Adipocyte (in vitro differentiated cells): Measurements from ENCODE around the gene GTPBP6.
A peak's percentile ranks its signal among the peaks of the same experiment; 100 is the strongest.

Source experiments
- DNase-seq: peaks from one replicate; pipeline ENCODE4 v3.0.0-alpha.2; 2015; ENCODE audit warnings: low read depth
- H3K27me3 ChIP-seq: replicated peaks from 2 replicates; pipeline ENCODE4 v1.7.0; 2013; ENCODE audit warnings: mild to moderate bottlenecking, low read length, moderate library complexity; ENCODE audit not compliant: control insufficient read depth, insufficient read depth
- H3K36me3 ChIP-seq: 2 replicates; pipeline ENCODE4 v1.7.0; 2013; ENCODE audit warnings: low read length, mild to moderate bottlenecking, moderate library complexity; ENCODE audit not compliant: control insufficient read depth, insufficient read depth, severe bottlenecking
- H3K4me1 ChIP-seq: 2 replicates; pipeline ENCODE4 v1.7.0; 2013; ENCODE audit warnings: mild to moderate bottlenecking, low read length, moderate library complexity; ENCODE audit not compliant: control insufficient read depth, insufficient read depth
- H3K4me3 ChIP-seq: 2 replicates; pipeline ENCODE4 v1.7.0; 2013; ENCODE audit warnings: mild to moderate bottlenecking, low read length, moderate library complexity
- H3K9ac ChIP-seq: 2 replicates; pipeline ENCODE4 v1.7.0; 2013; ENCODE audit warnings: mild to moderate bottlenecking, low read length, moderate library complexity
- H3K9me3 ChIP-seq: 2 replicates; pipeline ENCODE4 v1.7.0; 2013; ENCODE audit warnings: mild to moderate bottlenecking, low read length, moderate library complexity; ENCODE audit not compliant: control insufficient read depth

GTPBP6 gene

GRCh38 chrX:320126-320783, 1.7 kb upstream of the GTPBP6 start:
- peak; percentile 43 for DNase-seq
- Histone ChIP-seq H3K4me3 (peak overlapping the region; percentile 93), H3K27me3 (peaks cover 2% of the 10 kb centered on the region), H3K36me3 (peaks cover 3% of the 10 kb centered on the region), H3K4me1 (peaks cover 6% of the 10 kb centered on the region), H3K9ac (peak overlapping the region; percentile 95), H3K9me3 (no peaks in the 10 kb centered on the region)

GRCh38 chrX:319579-320125, 1.1 kb upstream of the GTPBP6 start:
- peak overlapping the region; percentile 95 for H3K9ac ChIP-seq
- H3K4me3 ChIP-seq = peak overlapping the region; percentile 93
- H3K4me1 ChIP-seq = peaks cover 6% of the 10 kb centered on the region
- H3K9me3 ChIP-seq = no peaks in the 10 kb centered on the region
- peaks cover 9% of the 10 kb centered on the region for H3K36me3 ChIP-seq
- H3K27me3 ChIP-seq = peaks cover 2% of the 10 kb centered on the region
- peak; percentile 16 for DNase-seq

GRCh38 chrX:318068-318738, 393 bp downstream of the GTPBP6 start:
- H3K4me3 ChIP-seq = peak overlapping the region; percentile 84
- peaks cover 19% of the 10 kb centered on the region for H3K36me3 ChIP-seq
- H3K27me3 ChIP-seq = no peaks in the 10 kb centered on the region
- peak overlapping the region; percentile 84 for H3K9ac ChIP-seq
- H3K9me3 ChIP-seq = no peaks in the 10 kb centered on the region
- peaks cover 6% of the 10 kb centered on the region for H3K4me1 ChIP-seq
- DNase-seq = peak; percentile 100

- peaks cover 25% of the 10 kb centered on the region for H3K36me3 ChIP-seq
- no peak overlapping the region for H3K9ac ChIP-seq
- DNase-seq = no peak
- peaks cover 6% of the 10 kb centered on the region for H3K4me1 ChIP-seq
- no peaks in the 10 kb centered on the region for H3K27me3 ChIP-seq
- no peaks in the 10 kb centered on the region for H3K9me3 ChIP-seq
- H3K4me3 ChIP-seq = peak overlapping the region; percentile 84
Observed at GRCh38 chrX:317424-318067, 1.1 kb downstream of the GTPBP6 start.

- Histone ChIP-seq H3K4me3 (no peak overlapping the region), H3K9me3 (no peaks in the 10 kb centered on the region), H3K36me3 (peaks cover 35% of the 10 kb centered on the region), H3K4me1 (peaks cover 6% of the 10 kb centered on the region), H3K9ac (no peak overlapping the region), H3K27me3 (no peaks in the 10 kb centered on the region)
- no peak for DNase-seq
Observed at GRCh38 chrX:316351-317325, 2.0 kb downstream of the GTPBP6 start.

- Histone ChIP-seq H3K9me3 (no peaks in the 10 kb centered on the region), H3K9ac (no peak overlapping the region), H3K27me3 (no peaks in the 10 kb centered on the region), H3K4me1 (no peaks in the 10 kb centered on the region), H3K36me3 (peaks cover 46% of the 10 kb centered on the region), H3K4me3 (no peak overlapping the region)
- DNase-seq = no peak
Observed at GRCh38 chrX:314781-315595, 3.6 kb downstream of the GTPBP6 start.

GRCh38 chrX:314049-314448, 4.5 kb downstream of the GTPBP6 start:
- Histone ChIP-seq H3K4me3 (no peak overlapping the region), H3K27me3 (no peaks in the 10 kb centered on the region), H3K9ac (no peak overlapping the region), H3K36me3 (peaks cover 51% of the 10 kb centered on the region), H3K4me1 (no peaks in the 10 kb centered on the region), H3K9me3 (no peaks in the 10 kb centered on the region)
- DNase-seq = no peak

GRCh38 chrX:313546-313945, 5.0 kb downstream of the GTPBP6 start:
- no peaks in the 10 kb centered on the region for H3K9me3 ChIP-seq
- no peaks in the 10 kb centered on the region for H3K4me1 ChIP-seq
- H3K36me3 ChIP-seq = peaks cover 55% of the 10 kb centered on the region
- H3K9ac ChIP-seq = no peak overlapping the region
- H3K4me3 ChIP-seq = no peak overlapping the region
- no peak for DNase-seq
- no peaks in the 10 kb centered on the region for H3K27me3 ChIP-seq

- no peak overlapping the region for H3K9ac ChIP-seq
- DNase-seq = no peak
- H3K36me3 ChIP-seq = peaks cover 60% of the 10 kb centered on the region
- H3K4me1 ChIP-seq = no peaks in the 10 kb centered on the region
- H3K4me3 ChIP-seq = no peak overlapping the region
- no peaks in the 10 kb centered on the region for H3K9me3 ChIP-seq
- no peaks in the 10 kb centered on the region for H3K27me3 ChIP-seq
Observed at GRCh38 chrX:312621-313331, 5.8 kb downstream of the GTPBP6 start.
